HCT116 (cell line): ENCODE data around the gene AURKAIP1. TPM values are rescaled to one million over a fixed set of nuclear protein-coding genes. Genes with fewer than 3 reads are reported as not detected.

Experiments
- ATAC-seq: fragments of 200-7000 bp; cut with Tn5 transposase; 2 replicates; pipeline ENCODE4 v1.9.1; 2020; ENCODE audit warnings: mild to moderate bottlenecking, moderate library complexity
- BruUV-seq: library from RNA; stranded (reverse); fragments of 400-500 nt; replicated peaks from 2 replicates; lab custom pipeline; 2021; lab: Mats Ljungman, UMichigan
- CTCF ChIA-PET: fragments of 300-600 bp; sonication (Branson Sonifier 250); formaldehyde crosslinking; loops from one replicate; lab custom pipeline; 2021; ENCODE audit warnings: antibody characterized with exemption; lab: Charles Lee
- POLR2A ChIA-PET: fragments of 300-600, 350-600 bp; sonication (Branson Sonifier 250); formaldehyde crosslinking; loops from one replicate; lab custom pipeline; 2021; ENCODE audit warnings: antibody characterized with exemption; lab: Charles Lee
- RAD21 ChIA-PET, 2 experiments: fragments of 300-600 bp; sonication (Branson Sonifier 250); formaldehyde crosslinking; loops; one replicate each; lab custom pipeline; 2023; ENCODE audit warnings: low total read pairs in 2 of 2; ENCODE audit not compliant: uncharacterized antibody in 2 of 2, unreplicated experiment in 2 of 2, low non-redundant PET in 1 of 2; lab: Charles Lee
- DNase-seq: peaks from one replicate; pipeline ENCODE4 v3.0.0-alpha.2; 2010; ENCODE audit warnings: low read depth, low spot score
- H2AFZ ChIP-seq: fragments of 200-600 bp; shearing (Covaris generic), sonication (generic); 2 replicates; pipeline ENCODE4 v1.6.1; 2017; ENCODE audit warnings: low read depth, mixed run types, mixed read lengths, antibody characterized with exemption, low read length; ENCODE audit not compliant: poor library complexity, severe bottlenecking
- H3K27ac ChIP-seq: 2 replicates; pipeline ENCODE4 v1.5.1; 2012; ENCODE audit warnings: low read depth, low read length
- H3K27me3 ChIP-seq: fragments of 200-600 bp; sonication (generic); 2 replicates; pipeline ENCODE4 v1.6.1; 2016; ENCODE audit warnings: mixed run types, low read length, mixed read lengths; ENCODE audit not compliant: insufficient read depth
- H3K36me3 ChIP-seq, 2 experiments: fragments of 200-500 bp in 1 of 2; fragments of 200-600 bp in 1 of 2; sonication (Bioruptor generic) in 1 of 2; sonication (generic) in 1 of 2; 2 replicates each; pipeline versions ENCODE4 v1.5.1 to v1.6.1; 2014 to 2016; ENCODE audit warnings: low read length in 2 of 2, inconsistent platforms in 1 of 2, mixed read lengths in 1 of 2, mixed run types in 1 of 2; ENCODE audit not compliant: insufficient read depth in 2 of 2, control insufficient read depth in 1 of 2
- H3K4me1 ChIP-seq, 2 experiments: fragments of 200-600 bp in 1 of 2; sonication (generic) in 1 of 2; 2 replicates each; pipeline versions ENCODE4 v1.5.1 to v1.6.1; 2012 to 2017; ENCODE audit warnings: low read length in 2 of 2, inconsistent platforms in 1 of 2, mild to moderate bottlenecking in 1 of 2, mixed read lengths in 1 of 2, mixed run types in 1 of 2, moderate library complexity in 1 of 2; ENCODE audit not compliant: insufficient read depth in 2 of 2, control insufficient read depth in 1 of 2
- H3K4me2 ChIP-seq: fragments of 200-600 bp; sonication (generic); 2 replicates; pipeline ENCODE4 v1.6.1; 2017; ENCODE audit warnings: mixed run types, low read length, mixed read lengths
- H3K4me3 ChIP-seq, 2 experiments: fragments of 200-600 bp in 1 of 2; sonication (generic) in 1 of 2; replicated peaks in 1 of 2; 2 replicates each; pipeline ENCODE4 v1.5.1; 2011 to 2016; ENCODE audit warnings: low read length in 2 of 2, control low read depth in 1 of 2, low read depth in 1 of 2, mild to moderate bottlenecking in 1 of 2, mixed read lengths in 1 of 2, mixed run types in 1 of 2
- H3K79me2 ChIP-seq: fragments of 200-600 bp; sonication (generic); 2 replicates; pipeline ENCODE4 v1.6.1; 2017; ENCODE audit warnings: mild to moderate bottlenecking, mixed run types, low read length, moderate library complexity, mixed read lengths; ENCODE audit not compliant: insufficient read depth
- H3K9ac ChIP-seq: fragments of 200-600 bp; sonication (generic); 2 replicates; pipeline ENCODE4 v1.6.1; 2016; ENCODE audit warnings: low read length, mixed read lengths
- H3K9me2 ChIP-seq: fragments of 200-600 bp; sonication (generic), shearing (Covaris generic); 2 replicates; pipeline ENCODE4 v1.6.1; 2017; ENCODE audit warnings: mixed run types, mild to moderate bottlenecking, moderate library complexity; ENCODE audit not compliant: insufficient read depth
- H3K9me3 ChIP-seq, 2 experiments: fragments of 200-500 bp in 1 of 2; fragments of 200-600 bp in 1 of 2; sonication (Bioruptor generic) in 1 of 2; sonication (generic) in 1 of 2; 2 replicates each; pipeline ENCODE4 v1.6.1; 2014 to 2017; ENCODE audit warnings: low read length in 2 of 2, mixed read lengths in 2 of 2, inconsistent platforms in 1 of 2, low read depth in 1 of 2, mild to moderate bottlenecking in 1 of 2, mixed run types in 1 of 2, moderate library complexity in 1 of 2; ENCODE audit not compliant: control insufficient read depth in 1 of 2, insufficient read depth in 1 of 2
- H4K20me1 ChIP-seq: fragments of 200-600 bp; sonication (generic), shearing (Covaris generic); 2 replicates; pipeline ENCODE4 v1.6.1; 2017; ENCODE audit warnings: mixed run types, mild to moderate bottlenecking, moderate library complexity; ENCODE audit not compliant: insufficient read depth
- CBX3 ChIP-seq: IDR thresholded peaks from 2 replicates; pipeline ENCODE4 v1.6.1; 2012; ENCODE audit warnings: low read depth
- CEBPB ChIP-seq: IDR thresholded peaks from 2 replicates; pipeline ENCODE4 v1.6.1; 2012; ENCODE audit warnings: low read depth
- EZH2 ChIP-seq: fragments of 200-600 bp; sonication (generic); IDR thresholded peaks from 2 replicates; pipeline ENCODE4 v1.6.1; 2017; ENCODE audit warnings: antibody characterized with exemption, mixed run types
- EZH2phosphoT487 ChIP-seq: fragments of 200-600 bp; IDR thresholded peaks from 2 replicates; pipeline ENCODE4 v1.6.1; 2018; ENCODE audit warnings: antibody characterized with exemption, borderline replicate concordance
- JUND ChIP-seq: IDR thresholded peaks from 2 replicates; pipeline ENCODE4 v1.6.1; 2012
- MAX ChIP-seq: IDR thresholded peaks from 2 replicates; pipeline ENCODE4 v1.6.1; 2012
- YY1 ChIP-seq: IDR thresholded peaks from 2 replicates; pipeline ENCODE4 v1.6.1; 2011; ENCODE audit warnings: low read length, low read depth, moderate library complexity, mild to moderate bottlenecking; ENCODE audit not compliant: insufficient replicate concordance; ENCODE audit errors: extremely low read depth
- ZNF274 ChIP-seq: fragments of 200-500 bp; sonication (Bioruptor generic); IDR thresholded peaks from 2 replicates; pipeline ENCODE4 v1.6.1; 2014; ENCODE audit warnings: mild to moderate bottlenecking, low read depth, low read length, inconsistent platforms
- intact Hi-C: fragments of 100-400 bp; cut with micrococcal nuclease; formaldehyde crosslinking; loops from 2 replicates; pipeline ENCODE4 v1.10.0; 2022
- total RNA-seq: library from RNA; stranded (reverse); gene quantifications from one replicate; pipeline ENCODE4 v1.2.1, GENCODE V29; 2021; ENCODE audit not compliant: unreplicated experiment
- TF ChIP-seq, protein P1 (sequence below): IDR thresholded peaks from 2 replicates; pipeline ENCODE4 v1.6.1; 2012; ENCODE audit warnings: low read depth

AURKAIP1 gene
- total RNA-seq, 1 experiment from 2014 or later = 200 TPM

GRCh38 chr1:1380860-1381259 lies 5.9 kb upstream of the AURKAIP1 start:
- ChIA-PET CTCF (no interaction called here), RAD21 (interaction anchor here in 1 of 2 experiments (0.7 kb wide), 1 partner anchor 124 kb away, joined by 3 read pairs; no protein-coding TSS in a partner anchor), POLR2A (no interaction called here)
- intact Hi-C loops = no loop called here
- DNase-seq = no peak
- no peak overlapping the region for H3K4me3 ChIP-seq
- H3K27me3 ChIP-seq = no peaks in the 10 kb centered on the region
- TF ChIP-seq MAX = no peak
- no peak for TF ChIP-seq ZNF274
- TF ChIP-seq YY1 = no peak
- no peak for TF ChIP-seq CEBPB
- no peak for TF ChIP-seq EZH2phosphoT487
- no peak for TF ChIP-seq JUND
- no peak for TF ChIP-seq EZH2
- TF ChIP-seq CBX3 = no peak
- TF ChIP-seq, protein P1, sequence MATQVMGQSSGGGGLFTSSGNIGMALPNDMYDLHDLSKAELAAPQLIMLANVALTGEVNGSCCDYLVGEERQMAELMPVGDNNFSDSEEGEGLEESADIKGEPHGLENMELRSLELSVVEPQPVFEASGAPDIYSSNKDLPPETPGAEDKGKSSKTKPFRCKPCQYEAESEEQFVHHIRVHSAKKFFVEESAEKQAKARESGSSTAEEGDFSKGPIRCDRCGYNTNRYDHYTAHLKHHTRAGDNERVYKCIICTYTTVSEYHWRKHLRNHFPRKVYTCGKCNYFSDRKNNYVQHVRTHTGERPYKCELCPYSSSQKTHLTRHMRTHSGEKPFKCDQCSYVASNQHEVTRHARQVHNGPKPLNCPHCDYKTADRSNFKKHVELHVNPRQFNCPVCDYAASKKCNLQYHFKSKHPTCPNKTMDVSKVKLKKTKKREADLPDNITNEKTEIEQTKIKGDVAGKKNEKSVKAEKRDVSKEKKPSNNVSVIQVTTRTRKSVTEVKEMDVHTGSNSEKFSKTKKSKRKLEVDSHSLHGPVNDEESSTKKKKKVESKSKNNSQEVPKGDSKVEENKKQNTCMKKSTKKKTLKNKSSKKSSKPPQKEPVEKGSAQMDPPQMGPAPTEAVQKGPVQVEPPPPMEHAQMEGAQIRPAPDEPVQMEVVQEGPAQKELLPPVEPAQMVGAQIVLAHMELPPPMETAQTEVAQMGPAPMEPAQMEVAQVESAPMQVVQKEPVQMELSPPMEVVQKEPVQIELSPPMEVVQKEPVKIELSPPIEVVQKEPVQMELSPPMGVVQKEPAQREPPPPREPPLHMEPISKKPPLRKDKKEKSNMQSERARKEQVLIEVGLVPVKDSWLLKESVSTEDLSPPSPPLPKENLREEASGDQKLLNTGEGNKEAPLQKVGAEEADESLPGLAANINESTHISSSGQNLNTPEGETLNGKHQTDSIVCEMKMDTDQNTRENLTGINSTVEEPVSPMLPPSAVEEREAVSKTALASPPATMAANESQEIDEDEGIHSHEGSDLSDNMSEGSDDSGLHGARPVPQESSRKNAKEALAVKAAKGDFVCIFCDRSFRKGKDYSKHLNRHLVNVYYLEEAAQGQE = no peak
- ATAC-seq = no peak
- peaks cover 5 to 9% of the 10 kb centered on the region in 2 experiments; a peak in 3 of 4 replicates for H3K4me1 ChIP-seq
- no peaks in the 10 kb centered on the region for H3K9me2 ChIP-seq
- H3K9me3 ChIP-seq = no peaks in the 10 kb centered on the region
- H4K20me1 ChIP-seq = no peaks in the 10 kb centered on the region
- H2AFZ ChIP-seq = no peak overlapping the region
- peaks cover under 1 to 2% of the 10 kb centered on the region in 2 experiments; a peak in 3 of 4 replicates for H3K36me3 ChIP-seq
- H3K9ac ChIP-seq = no peak overlapping the region
- no TSS peak for BruUV-seq
- no peaks in the 10 kb centered on the region for H3K79me2 ChIP-seq
- H3K4me2 ChIP-seq = no peak overlapping the region
- H3K27ac ChIP-seq = no peak overlapping the region
